ENCODE results near the gene IQSEC3. TPM values are rescaled to one million over a fixed set of nuclear protein-coding genes. Genes with fewer than 3 reads are reported as not detected.
"Not testable (repeated sequence)": the region's sequence is repeated elsewhere in the genome, so short reads cannot be mapped to it uniquely, and the experiment has no call there.

IQSEC3 gene
- total RNA-seq, 2 experiments from 2014 or later, result not detected

GRCh38 chr12:51962-52361 lies 14.6 kb upstream of the IQSEC3 start:
- CTCF ChIA-PET (ENCODE audit: unreplicated experiment); BruUV-seq (replicated peaks); H4K20me1 ChIP-seq (ENCODE audit: insufficient read depth, low read length); H3K4me2 ChIP-seq (ENCODE audit: low read length); H3K4me1 ChIP-seq (ENCODE audit: insufficient read depth, low read length, poor library complexity, severe bottlenecking); H3K36me3 ChIP-seq (ENCODE audit: insufficient read depth, low read length); POLR2A ChIA-PET; DNase-seq (ENCODE audit: low spot score); H3K79me2 ChIP-seq (ENCODE audit: insufficient read depth, low read depth, low read length); intact Hi-C loops (cut with micrococcal nuclease; ENCODE audit: unreplicated experiment); H3K9me3 ChIP-seq (ENCODE audit: low read length); H3K9me2 ChIP-seq (ENCODE audit: insufficient read depth, low read length); H3K4me3 ChIP-seq (ENCODE audit: low read depth, low read length, poor library complexity, severe bottlenecking); H3K27ac ChIP-seq (ENCODE audit: low read depth, low read length, poor library complexity, severe bottlenecking); H2AFZ ChIP-seq (ENCODE audit: low read length): not testable (repeated sequence)

GRCh38 chr12:52902-53734 lies 13.4 kb upstream of the IQSEC3 start:
- intact Hi-C loops (cut with micrococcal nuclease; ENCODE audit: unreplicated experiment); CTCF ChIA-PET (ENCODE audit: unreplicated experiment): not testable (repeated sequence)

DNA sequence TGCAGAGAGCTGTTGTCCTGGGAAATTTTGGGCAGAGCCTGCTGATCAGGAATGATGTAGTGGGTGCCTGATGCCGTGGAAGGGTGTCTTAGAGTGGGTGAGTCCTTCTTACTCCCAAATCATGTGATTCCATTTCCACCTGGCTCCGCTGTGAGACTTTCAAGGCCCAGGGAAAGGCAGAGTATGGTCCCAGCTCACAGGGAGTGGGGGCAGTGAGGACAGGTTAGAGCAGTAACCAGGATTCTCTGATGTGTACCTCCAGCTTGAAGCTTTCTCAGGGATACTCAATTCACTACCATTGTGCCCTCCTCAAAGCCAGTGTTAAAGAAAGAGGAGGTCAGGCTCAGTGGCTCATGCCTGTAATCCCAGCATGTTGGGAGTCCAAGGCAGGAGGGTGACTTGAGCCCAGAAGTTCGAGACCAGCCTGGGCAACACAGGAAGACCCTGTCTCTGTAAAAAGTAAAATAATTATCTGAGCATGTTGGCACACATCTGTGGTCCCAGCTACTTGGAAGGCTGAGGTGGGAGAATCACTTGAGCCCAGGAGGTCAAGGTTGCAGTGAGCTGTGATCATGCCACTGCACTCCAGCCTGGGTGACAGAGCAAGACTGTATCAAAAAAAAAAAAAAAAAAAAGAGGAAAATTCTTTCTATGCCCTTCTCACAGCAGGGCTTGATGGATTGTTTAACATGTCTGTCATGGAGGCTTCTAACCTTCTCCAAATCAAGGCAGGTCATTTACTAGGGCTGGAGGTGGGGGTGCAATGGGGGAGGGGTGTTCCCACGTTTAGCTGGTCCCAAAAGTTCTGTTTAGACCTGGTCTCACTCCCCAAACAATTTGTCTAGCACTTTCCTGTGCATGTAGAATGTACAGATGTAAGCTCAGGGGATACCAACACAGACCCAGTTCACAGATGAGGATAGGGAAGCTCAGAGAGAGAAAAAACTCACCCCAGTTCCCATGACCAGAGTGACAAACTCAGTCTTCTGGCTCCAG lies 12.5 kb upstream of the IQSEC3 start:
- Histone ChIP-seq H3K9me2 (ENCODE audit: insufficient read depth, low read length) (no peaks in the 10 kb centered on the region), H3K4me2 (ENCODE audit: low read length) (no peak overlapping the region), H3K79me2 (ENCODE audit: insufficient read depth, low read depth, low read length) (no peaks in the 10 kb centered on the region), H3K36me3 (ENCODE audit: insufficient read depth, low read length) (no peaks in the 10 kb centered on the region), H4K20me1 (ENCODE audit: insufficient read depth, low read length) (no peaks in the 10 kb centered on the region), H3K4me1 (ENCODE audit: insufficient read depth, low read length, poor library complexity, severe bottlenecking) (no peaks in the 10 kb centered on the region), H3K9me3 (ENCODE audit: low read length) (no peaks in the 10 kb centered on the region), H2AFZ (ENCODE audit: low read length) (no peak overlapping the region), H3K4me3 (ENCODE audit: low read depth, low read length, poor library complexity, severe bottlenecking) (no peak overlapping the region), H3K27ac (ENCODE audit: low read depth, low read length, poor library complexity, severe bottlenecking) (no peak overlapping the region)
- ChIA-PET CTCF (ENCODE audit: unreplicated experiment) (no interaction called here), POLR2A (no interaction called here)
- intact Hi-C loops (cut with micrococcal nuclease; ENCODE audit: unreplicated experiment), result no loop called here
- DNase-seq (ENCODE audit: low spot score), result no peak
- no TSS peak for BruUV-seq (replicated peaks)
- no peak for TF ChIP-seq CTCF (conservative IDR thresholded peaks at IDR 0.05; ENCODE audit: low read length)
- no peak for TF ChIP-seq EZH2phosphoT487 (IDR thresholded peaks at IDR 0.05; ENCODE audit: borderline replicate concordance, low read depth, low read length)

More at GRCh38 chr12:52902-53734, 13.4 kb upstream of the IQSEC3 start:
- BruUV-seq (replicated peaks); H3K79me2 ChIP-seq (ENCODE audit: insufficient read depth, low read depth, low read length); DNase-seq (ENCODE audit: low spot score); H3K36me3 ChIP-seq (ENCODE audit: insufficient read depth, low read length); H3K4me3 ChIP-seq (ENCODE audit: low read depth, low read length, poor library complexity, severe bottlenecking); H3K9me2 ChIP-seq (ENCODE audit: insufficient read depth, low read length); H2AFZ ChIP-seq (ENCODE audit: low read length); H4K20me1 ChIP-seq (ENCODE audit: insufficient read depth, low read length); H3K4me2 ChIP-seq (ENCODE audit: low read length); H3K9me3 ChIP-seq (ENCODE audit: low read length); H3K27ac ChIP-seq (ENCODE audit: low read depth, low read length, poor library complexity, severe bottlenecking); H3K4me1 ChIP-seq (ENCODE audit: insufficient read depth, low read length, poor library complexity, severe bottlenecking); POLR2A ChIA-PET: not testable (repeated sequence)

Measured in OCI-LY7 (cell line).